LNCAP (cell line): Measurements from ENCODE around the gene GIMAP5.

Experiments used
- CTCF ChIP-seq: fragments of 450-650 bp; IDR thresholded peaks from 2 replicates; pipeline ENCODE4 v1.5.1; 2017; ENCODE audit warnings: mild to moderate bottlenecking

Gene GIMAP5

GRCh38 chr7:150744041-150744656 lies 6.9 kb downstream of the GIMAP5 start:
- TF ChIP-seq CTCF = no peak

DNA sequence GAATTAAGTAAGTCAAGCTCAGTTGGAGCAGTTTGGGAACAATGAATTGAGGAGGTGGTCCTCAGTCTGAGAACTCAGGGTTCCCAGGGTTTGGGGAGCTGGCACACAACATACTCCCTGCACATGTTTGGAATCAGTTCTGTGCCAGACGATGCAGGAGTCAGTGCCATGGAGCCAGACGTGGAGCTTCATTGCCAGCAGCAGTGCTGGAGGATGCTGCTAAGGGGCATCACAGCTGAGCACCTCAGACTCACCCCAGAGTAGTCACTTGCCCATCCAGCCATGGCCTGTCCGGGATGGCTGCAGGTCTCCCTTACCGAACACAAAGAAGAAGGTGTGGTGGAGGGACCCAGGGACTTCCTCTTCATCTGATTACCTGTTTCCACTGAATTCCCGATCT lies 7.9 kb downstream of the GIMAP5 start:
- TF ChIP-seq CTCF = no peak

GRCh38 chr7:150745876-150746275 lies 8.7 kb downstream of the GIMAP5 start:
- no peak for TF ChIP-seq CTCF

GRCh38 chr7:150746921-150747320 lies 9.7 kb downstream of the GIMAP5 start:
- TF ChIP-seq CTCF = no peak

DNA sequence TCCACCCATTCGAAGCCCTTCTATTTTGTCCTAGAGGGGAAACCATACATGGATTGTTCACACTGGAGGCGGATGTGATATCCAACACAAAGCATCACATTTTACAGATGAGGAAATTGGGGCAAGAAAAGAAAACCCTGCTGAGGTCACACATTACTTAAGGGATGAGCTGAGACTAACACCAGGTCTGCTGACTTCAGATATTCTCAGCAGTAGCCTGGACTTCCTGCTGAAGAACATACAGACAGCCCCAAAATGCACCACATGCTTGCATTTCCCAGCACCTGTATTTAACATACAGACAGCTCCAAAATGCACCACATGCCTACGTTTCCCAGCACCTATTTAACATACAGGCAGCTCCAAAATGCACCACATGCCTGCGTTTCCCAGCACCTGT lies 11.2 kb downstream of the GIMAP5 start:
- no peak for TF ChIP-seq CTCF

GRCh38 chr7:150751702-150752101 lies 14.5 kb downstream of the GIMAP5 start:
- no peak for TF ChIP-seq CTCF

DNA sequence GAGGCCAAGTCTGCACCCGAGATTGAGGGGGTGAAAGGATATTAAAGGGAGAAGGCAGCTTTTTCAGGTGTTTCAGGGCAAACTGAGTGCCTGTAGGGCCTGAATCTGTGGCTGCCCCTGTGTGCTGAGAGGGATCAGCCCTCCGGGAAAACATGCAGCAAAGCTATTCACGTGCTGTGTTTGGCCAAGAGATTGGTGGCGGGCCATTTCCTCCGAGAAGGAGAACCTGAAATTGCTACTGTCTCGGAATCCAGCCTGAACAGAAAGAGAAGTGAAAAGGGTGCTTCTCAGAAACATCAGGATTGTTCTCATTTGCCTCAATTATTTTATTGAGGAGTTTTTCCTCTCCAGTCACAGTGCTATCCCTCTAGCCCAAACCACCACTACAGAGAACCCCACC lies 16.0 kb downstream of the GIMAP5 start:
- no peak for TF ChIP-seq CTCF
